ENCODE data around the gene CTIF.

CTIF gene

DNA sequence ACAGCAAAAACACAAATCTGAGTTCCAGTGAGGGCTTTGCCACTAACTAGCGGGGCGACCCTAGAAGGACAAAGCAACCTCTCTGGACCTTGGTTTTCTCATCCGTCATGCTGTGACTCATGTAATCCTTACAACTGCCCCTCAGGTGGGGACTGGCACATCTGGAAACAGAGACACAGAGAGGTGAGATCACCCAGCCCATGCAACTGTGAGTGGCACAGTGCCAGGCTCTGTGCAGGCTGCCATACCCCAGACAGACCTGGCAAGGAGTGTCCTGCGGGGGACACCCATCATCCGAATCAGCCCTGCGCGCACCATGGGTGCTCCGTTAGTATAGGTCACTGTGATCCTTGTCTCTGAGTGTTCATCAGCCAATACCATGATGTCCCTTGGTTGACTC lies 213.6 kb downstream of the CTIF start:
- TF ChIP-seq, protein P1, sequence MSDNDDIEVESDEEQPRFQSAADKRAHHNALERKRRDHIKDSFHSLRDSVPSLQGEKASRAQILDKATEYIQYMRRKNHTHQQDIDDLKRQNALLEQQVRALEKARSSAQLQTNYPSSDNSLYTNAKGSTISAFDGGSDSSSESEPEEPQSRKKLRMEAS (IDR thresholded peaks at IDR 0.05) = no peak
- no peak for TF ChIP-seq ZBTB7A (IDR thresholded peaks at IDR 0.05; ENCODE audit: low read depth)

DNA sequence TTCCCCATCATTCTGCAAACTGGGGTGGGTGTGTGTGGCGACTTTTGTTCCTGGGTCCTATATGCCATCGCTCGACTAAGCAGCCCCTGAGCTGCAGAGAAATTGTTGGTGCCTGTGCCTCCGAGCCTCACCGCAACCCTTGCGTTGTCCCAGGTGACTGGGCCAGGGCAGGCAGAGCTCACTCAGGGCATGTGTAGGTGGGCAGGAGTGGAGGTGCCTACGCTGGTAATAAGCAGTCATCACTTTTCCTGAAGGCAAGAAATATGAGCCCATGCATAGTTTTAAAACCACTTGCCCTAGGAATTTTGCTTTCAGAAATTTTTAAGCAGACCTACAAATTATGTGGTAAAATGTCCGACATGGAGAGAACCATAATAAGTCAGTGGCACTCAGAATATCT lies 214.1 kb downstream of the CTIF start:
- TF ChIP-seq EP300 (IDR thresholded peaks at IDR 0.05; ENCODE audit: borderline replicate concordance) (no peak), TEAD4 (IDR thresholded peaks at IDR 0.05) (no peak), EGR1 (IDR thresholded peaks at IDR 0.05) (no peak)
- TF ChIP-seq, protein P2, sequence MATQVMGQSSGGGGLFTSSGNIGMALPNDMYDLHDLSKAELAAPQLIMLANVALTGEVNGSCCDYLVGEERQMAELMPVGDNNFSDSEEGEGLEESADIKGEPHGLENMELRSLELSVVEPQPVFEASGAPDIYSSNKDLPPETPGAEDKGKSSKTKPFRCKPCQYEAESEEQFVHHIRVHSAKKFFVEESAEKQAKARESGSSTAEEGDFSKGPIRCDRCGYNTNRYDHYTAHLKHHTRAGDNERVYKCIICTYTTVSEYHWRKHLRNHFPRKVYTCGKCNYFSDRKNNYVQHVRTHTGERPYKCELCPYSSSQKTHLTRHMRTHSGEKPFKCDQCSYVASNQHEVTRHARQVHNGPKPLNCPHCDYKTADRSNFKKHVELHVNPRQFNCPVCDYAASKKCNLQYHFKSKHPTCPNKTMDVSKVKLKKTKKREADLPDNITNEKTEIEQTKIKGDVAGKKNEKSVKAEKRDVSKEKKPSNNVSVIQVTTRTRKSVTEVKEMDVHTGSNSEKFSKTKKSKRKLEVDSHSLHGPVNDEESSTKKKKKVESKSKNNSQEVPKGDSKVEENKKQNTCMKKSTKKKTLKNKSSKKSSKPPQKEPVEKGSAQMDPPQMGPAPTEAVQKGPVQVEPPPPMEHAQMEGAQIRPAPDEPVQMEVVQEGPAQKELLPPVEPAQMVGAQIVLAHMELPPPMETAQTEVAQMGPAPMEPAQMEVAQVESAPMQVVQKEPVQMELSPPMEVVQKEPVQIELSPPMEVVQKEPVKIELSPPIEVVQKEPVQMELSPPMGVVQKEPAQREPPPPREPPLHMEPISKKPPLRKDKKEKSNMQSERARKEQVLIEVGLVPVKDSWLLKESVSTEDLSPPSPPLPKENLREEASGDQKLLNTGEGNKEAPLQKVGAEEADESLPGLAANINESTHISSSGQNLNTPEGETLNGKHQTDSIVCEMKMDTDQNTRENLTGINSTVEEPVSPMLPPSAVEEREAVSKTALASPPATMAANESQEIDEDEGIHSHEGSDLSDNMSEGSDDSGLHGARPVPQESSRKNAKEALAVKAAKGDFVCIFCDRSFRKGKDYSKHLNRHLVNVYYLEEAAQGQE (IDR thresholded peaks at IDR 0.05; ENCODE audit: low read depth) = no peak
- TF ChIP-seq, protein P3, sequence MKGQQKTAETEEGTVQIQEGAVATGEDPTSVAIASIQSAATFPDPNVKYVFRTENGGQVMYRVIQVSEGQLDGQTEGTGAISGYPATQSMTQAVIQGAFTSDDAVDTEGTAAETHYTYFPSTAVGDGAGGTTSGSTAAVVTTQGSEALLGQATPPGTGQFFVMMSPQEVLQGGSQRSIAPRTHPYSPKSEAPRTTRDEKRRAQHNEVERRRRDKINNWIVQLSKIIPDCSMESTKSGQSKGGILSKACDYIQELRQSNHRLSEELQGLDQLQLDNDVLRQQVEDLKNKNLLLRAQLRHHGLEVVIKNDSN (IDR thresholded peaks at IDR 0.05) = no peak

DNA sequence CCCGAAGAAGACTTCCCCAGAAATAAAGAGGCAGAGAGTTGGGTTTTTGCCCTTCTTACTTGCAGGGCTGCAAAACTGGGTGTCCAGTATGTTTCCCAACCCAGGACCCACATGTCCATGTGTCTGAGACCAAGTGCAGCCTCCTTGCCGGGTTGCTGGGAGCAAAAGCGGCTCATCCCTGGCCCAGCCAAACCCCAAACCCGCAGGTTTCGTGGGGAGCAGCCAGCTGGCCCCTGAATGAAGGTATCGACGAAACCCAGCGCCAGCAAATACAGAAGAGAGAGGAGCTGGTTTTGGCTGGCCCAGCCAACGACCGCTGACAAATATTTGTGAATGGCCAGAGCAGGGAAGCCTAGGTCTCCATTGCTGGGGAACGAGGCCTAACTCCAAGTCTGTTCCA lies 214.9 kb downstream of the CTIF start:
- TF ChIP-seq RAD21 (IDR thresholded peaks at IDR 0.05; ENCODE audit: low read depth) (no peak), YY1 (IDR thresholded peaks at IDR 0.05; ENCODE audit: low read depth) (no peak), TEAD4 (IDR thresholded peaks at IDR 0.05) (no peak), TCF12 (IDR thresholded peaks at IDR 0.05; ENCODE audit: low read depth) (no peak), EP300 (IDR thresholded peaks at IDR 0.05; ENCODE audit: borderline replicate concordance) (no peak), TAF1 (IDR thresholded peaks at IDR 0.05; ENCODE audit: low read depth) (no peak), ZBTB7A (IDR thresholded peaks at IDR 0.05; ENCODE audit: low read depth) (no peak), CEBPB (IDR thresholded peaks at IDR 0.05) (no peak), FOXM1 (IDR thresholded peaks at IDR 0.05; ENCODE audit: borderline replicate concordance, low read depth) (no peak), CREB1 (IDR thresholded peaks at IDR 0.05; ENCODE audit: low read depth) (no peak), EGR1 (IDR thresholded peaks at IDR 0.05) (no peak), NFIC (IDR thresholded peaks at IDR 0.05) (no peak)
- TF ChIP-seq, protein P2 (IDR thresholded peaks at IDR 0.05; ENCODE audit: low read depth) = no peak
- TF ChIP-seq, protein P3 (IDR thresholded peaks at IDR 0.05) = no peak
- TF ChIP-seq, protein P1 (IDR thresholded peaks at IDR 0.05) = no peak

DNA sequence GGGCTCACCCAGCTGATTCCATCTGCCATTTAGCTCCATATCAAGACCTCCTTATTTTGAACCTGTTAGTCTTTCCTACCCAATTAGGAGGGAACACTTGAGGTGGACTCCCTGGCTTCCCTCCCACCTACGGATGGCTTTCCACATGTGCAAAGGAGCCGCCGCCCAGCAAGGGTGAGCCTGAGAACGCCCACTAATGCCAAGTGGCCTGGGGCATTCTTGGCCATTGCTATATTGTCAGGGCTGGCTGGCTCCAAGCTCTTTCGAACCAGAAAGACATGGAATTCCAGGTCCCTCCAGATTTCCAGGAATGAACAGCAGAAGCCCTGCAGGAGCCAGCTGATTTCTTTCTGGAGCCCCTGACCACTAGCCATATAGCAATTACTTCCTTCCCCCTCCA lies 215.7 kb downstream of the CTIF start:
- TF ChIP-seq YY1 (IDR thresholded peaks at IDR 0.05; ENCODE audit: low read depth) (no peak), ZBTB7A (IDR thresholded peaks at IDR 0.05; ENCODE audit: low read depth) (no peak), RAD21 (IDR thresholded peaks at IDR 0.05; ENCODE audit: low read depth) (no peak), FOXM1 (IDR thresholded peaks at IDR 0.05; ENCODE audit: borderline replicate concordance, low read depth) (no peak), CEBPB (IDR thresholded peaks at IDR 0.05) (no peak), EGR1 (IDR thresholded peaks at IDR 0.05) (no peak), TEAD4 (IDR thresholded peaks at IDR 0.05) (no peak)
- TF ChIP-seq, protein P2 (IDR thresholded peaks at IDR 0.05; ENCODE audit: low read depth) = no peak
- TF ChIP-seq, protein P3 (IDR thresholded peaks at IDR 0.05) = no peak
- TF ChIP-seq, protein P1 (IDR thresholded peaks at IDR 0.05) = no peak
